SK-N-SH (cell line): Measurements from ENCODE around the gene PREPL. TPM values are rescaled to one million over a fixed set of nuclear protein-coding genes. Genes with fewer than 3 reads are reported as not detected.

Experiments
- CTCF ChIA-PET: fragments of 300-600, 350-600 bp; formaldehyde crosslinking; extraction: SDS; loops from one replicate; lab custom pipeline; 2021; lab: Yijun Ruan, JAX
- POLR2A ChIA-PET: fragments of 350-600 bp; sonication (Branson Sonifier 250); formaldehyde crosslinking; extraction: SDS; loops from one replicate; lab custom pipeline; 2020; ENCODE audit warnings: antibody characterized with exemption, inconsistent platforms; lab: Yijun Ruan, JAX
- DNase-seq: peaks from one replicate; pipeline ENCODE4 v3.0.0; 2012
- H2AFZ ChIP-seq: fragments of 200-600 bp; sonication (generic); 2 replicates; pipeline ENCODE4 v1.8.1; 2016; ENCODE audit warnings: antibody characterized with exemption, mild to moderate bottlenecking, low read depth
- H3F3A ChIP-seq: fragments of 200-600 bp; sonication (generic); replicated peaks from 2 replicates; pipeline ENCODE3; 2016; ENCODE audit warnings: antibody characterized with exemption, mild to moderate bottlenecking; ENCODE audit not compliant: insufficient read depth
- H3K27ac ChIP-seq, 2 experiments: fragments of 200-500 bp in 1 of 2; fragments of 200-600 bp in 1 of 2; sonication (Bioruptor generic) in 1 of 2; sonication (generic), shearing (Covaris generic) in 1 of 2; 2 replicates each; pipeline versions ENCODE4 v1.5.1 to v1.6.1; 2014 to 2016; ENCODE audit warnings: low read depth in 2 of 2, inconsistent platforms in 1 of 2, low read length in 1 of 2, mild to moderate bottlenecking in 1 of 2, mixed read lengths in 1 of 2
- H3K27me3 ChIP-seq: fragments of 200-600 bp; sonication (generic), shearing (Covaris generic); 2 replicates; pipeline ENCODE4 v1.6.1; 2016; ENCODE audit warnings: mixed run types; ENCODE audit not compliant: insufficient read depth
- H3K36me3 ChIP-seq, 2 experiments: fragments of 200-500 bp in 1 of 2; fragments of 200-600 bp in 1 of 2; sonication (Bioruptor generic) in 1 of 2; sonication (generic) in 1 of 2; replicated peaks in 1 of 2; 2 replicates each; pipeline versions ENCODE3 to v1.5.1; 2014 to 2016; ENCODE audit warnings: low read length in 1 of 2, mild to moderate bottlenecking in 1 of 2; ENCODE audit not compliant: insufficient read depth in 2 of 2, control insufficient read depth in 1 of 2
- H3K4me1 ChIP-seq, 2 experiments: fragments of 200-500 bp in 1 of 2; fragments of 200-600 bp in 1 of 2; sonication (Bioruptor generic) in 1 of 2; sonication (generic), shearing (Covaris generic) in 1 of 2; 2 replicates each; pipeline versions ENCODE4 v1.5.1 to v1.6.1; 2014 to 2016; ENCODE audit warnings: low read depth in 1 of 2, low read length in 1 of 2, mixed run types in 1 of 2; ENCODE audit not compliant: insufficient read depth in 2 of 2, control insufficient read depth in 1 of 2
- H3K4me2 ChIP-seq: fragments of 200-600 bp; sonication (generic), shearing (Covaris generic); 2 replicates; pipeline ENCODE4 v1.6.1; 2017; ENCODE audit warnings: mixed run types
- H3K4me3 ChIP-seq, 2 experiments: fragments of 200-500 bp in 1 of 2; fragments of 200-600 bp in 1 of 2; sonication (Bioruptor generic) in 1 of 2; sonication (generic), shearing (Covaris generic) in 1 of 2; 2 replicates each; pipeline versions ENCODE4 v1.5.1 to v1.8.1; 2014 to 2016; ENCODE audit warnings: low read depth in 2 of 2, inconsistent platforms in 1 of 2, low read length in 1 of 2, mild to moderate bottlenecking in 1 of 2, mixed read lengths in 1 of 2, moderate library complexity in 1 of 2
- H3K79me2 ChIP-seq: fragments of 200-600 bp; sonication (generic); 2 replicates; pipeline ENCODE4 v1.8.1; 2017; ENCODE audit warnings: mild to moderate bottlenecking; ENCODE audit not compliant: insufficient read depth
- H3K9ac ChIP-seq: fragments of 200-600 bp; sonication (generic); 2 replicates; pipeline ENCODE4 v1.6.1; 2017; ENCODE audit warnings: mixed run types
- H3K9me2 ChIP-seq: fragments of 200-600 bp; sonication (generic); 2 replicates; pipeline ENCODE4 v1.6.1; 2017; ENCODE audit warnings: mixed run types
- H3K9me3 ChIP-seq: fragments of 200-600 bp; sonication (generic); 2 replicates; pipeline ENCODE4 v1.6.1; 2017; ENCODE audit warnings: mixed run types, mild to moderate bottlenecking, moderate library complexity
- H4K20me1 ChIP-seq: fragments of 200-600 bp; sonication (generic); 2 replicates; pipeline ENCODE4 v1.6.1; 2017; ENCODE audit warnings: mild to moderate bottlenecking, mixed run types; ENCODE audit not compliant: insufficient read depth
- CHD2 ChIP-seq: fragments of 150-350 bp; IDR thresholded peaks from 2 replicates; pipeline ENCODE4 v1.6.1; 2018; ENCODE audit warnings: low read length; ENCODE audit not compliant: partially characterized antibody
- EZH2phosphoT487 ChIP-seq: fragments of 200-600 bp; sonication (generic); IDR thresholded peaks from 2 replicates; pipeline ENCODE4 v1.6.1; 2017; ENCODE audit warnings: low read depth, mixed run types, mild to moderate bottlenecking, antibody characterized with exemption, moderate library complexity, borderline replicate concordance
- FOSL2 ChIP-seq: IDR thresholded peaks from 2 replicates; pipeline ENCODE4 v1.4.0; 2012; ENCODE audit warnings: low read depth, mild to moderate bottlenecking, moderate library complexity, borderline replicate concordance
- JUND ChIP-seq: IDR thresholded peaks from 2 replicates; pipeline ENCODE4 v1.4.0; 2012
- MEF2A ChIP-seq: IDR thresholded peaks from 2 replicates; pipeline ENCODE4 v1.4.0; 2012; ENCODE audit warnings: low read depth, borderline replicate concordance
- MXI1 ChIP-seq: IDR thresholded peaks from 2 replicates; pipeline ENCODE4 v1.6.1; 2012; ENCODE audit warnings: mild to moderate bottlenecking, low read depth, low read length, improper control_type of control experiment
- NFIC ChIP-seq: IDR thresholded peaks from 2 replicates; pipeline ENCODE4 v1.4.0; 2012; ENCODE audit warnings: borderline replicate concordance
- POLR2AphosphoS5 ChIP-seq: IDR thresholded peaks from 2 replicates; pipeline ENCODE4 v1.6.1; 2012; ENCODE audit warnings: low read depth, low read length
- RAD21 ChIP-seq: IDR thresholded peaks from 2 replicates; pipeline ENCODE4 v1.6.1; 2012; ENCODE audit warnings: mild to moderate bottlenecking, low read length
- RFX5 ChIP-seq: IDR thresholded peaks from 2 replicates; pipeline ENCODE4 v1.6.1; 2012; ENCODE audit warnings: mild to moderate bottlenecking, improper control_type of control experiment, low read length
- SMC3 ChIP-seq: IDR thresholded peaks from 2 replicates; pipeline ENCODE4 v1.6.1; 2012; ENCODE audit warnings: low read depth, low read length, improper control_type of control experiment
- TAF1 ChIP-seq: IDR thresholded peaks from 2 replicates; pipeline ENCODE4 v1.6.1; 2012; ENCODE audit warnings: low read depth, mild to moderate bottlenecking, low read length, moderate library complexity, borderline replicate concordance
- TCF12 ChIP-seq: IDR thresholded peaks from 2 replicates; pipeline ENCODE4 v1.4.0; 2012
- TEAD4 ChIP-seq: IDR thresholded peaks from 2 replicates; pipeline ENCODE4 v1.4.0; 2012; ENCODE audit warnings: mild to moderate bottlenecking, borderline replicate concordance; ENCODE audit not compliant: insufficient read depth
- YY1 ChIP-seq: IDR thresholded peaks from 2 replicates; pipeline ENCODE4 v1.4.0; 2012; ENCODE audit warnings: low read depth, mild to moderate bottlenecking
- WGBS: methylation state at CpG from one replicate; pipeline ENCODE4 v1.1.6; 2017; ENCODE audit warnings: low lambda C conversion rate; 5-methylcytosine and 5-hydroxymethylcytosine counted together
- polyA plus RNA-seq, 3 experiments: library from polyadenylated mRNA; depleted of rRNA; stranded (reverse); fragments of >200 nt; gene quantifications; 2 replicates each; pipeline ENCODE4 v1.2.3, GENCODE V29; 2012
- TF ChIP-seq, protein P1 (sequence below): IDR thresholded peaks from 2 replicates; pipeline ENCODE4; 2012
- TF ChIP-seq, protein P2 (sequence below): fragments of 200-600 bp; sonication (generic); IDR thresholded peaks from 2 replicates; pipeline ENCODE4 v1.6.1; 2017; ENCODE audit warnings: antibody characterized with exemption, mild to moderate bottlenecking, moderate library complexity

PREPL gene
- polyA plus RNA-seq, 1 of the 3 experiments (the other 2 are of a cell fraction) = 22.6 TPM

DNA sequence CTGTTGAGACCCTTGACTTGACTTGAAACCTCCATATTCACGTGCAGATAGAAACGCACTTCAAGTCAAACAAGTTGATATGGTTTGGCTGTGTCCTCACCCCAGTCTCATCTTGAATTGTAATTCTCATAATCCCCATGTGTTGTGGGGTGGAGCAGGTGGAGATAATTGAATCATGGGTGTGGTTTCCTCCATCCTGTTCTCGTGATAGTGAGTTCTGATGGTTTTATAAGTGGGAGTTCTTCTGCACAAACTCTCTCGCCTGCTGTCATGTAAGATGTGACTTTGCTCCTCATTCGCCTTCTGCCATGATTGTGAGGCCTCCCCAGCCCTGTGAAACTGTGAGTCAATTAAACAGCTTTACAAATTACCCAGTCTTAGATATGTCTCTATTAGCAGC lies 64.6 kb downstream of the PREPL start:
- H3K9ac ChIP-seq = no peak overlapping the region
- H3K4me1 ChIP-seq = peaks cover 3 to 6% of the 10 kb centered on the region in 2 experiments; a peak in 1 of 4 replicates
- no peak overlapping the region for H2AFZ ChIP-seq
- H3K4me3 ChIP-seq = no peak overlapping the region
- ChIA-PET POLR2A (no interaction called here), CTCF (interaction anchor here (0.7 to 7.1 kb wide), 8 partner anchors 10 to 720 kb away, joined by 3 to 72 read pairs (median 4); no protein-coding TSS in a partner anchor)
- TF ChIP-seq CHD2 (no peak), SMC3 (no peak), TCF12 (no peak), NFIC (no peak), FOSL2 (no peak), MEF2A (no peak), RFX5 (no peak), JUND (no peak), MXI1 (no peak), TEAD4 (no peak), POLR2AphosphoS5 (no peak), YY1 (no peak)
- TF ChIP-seq, protein P1, sequence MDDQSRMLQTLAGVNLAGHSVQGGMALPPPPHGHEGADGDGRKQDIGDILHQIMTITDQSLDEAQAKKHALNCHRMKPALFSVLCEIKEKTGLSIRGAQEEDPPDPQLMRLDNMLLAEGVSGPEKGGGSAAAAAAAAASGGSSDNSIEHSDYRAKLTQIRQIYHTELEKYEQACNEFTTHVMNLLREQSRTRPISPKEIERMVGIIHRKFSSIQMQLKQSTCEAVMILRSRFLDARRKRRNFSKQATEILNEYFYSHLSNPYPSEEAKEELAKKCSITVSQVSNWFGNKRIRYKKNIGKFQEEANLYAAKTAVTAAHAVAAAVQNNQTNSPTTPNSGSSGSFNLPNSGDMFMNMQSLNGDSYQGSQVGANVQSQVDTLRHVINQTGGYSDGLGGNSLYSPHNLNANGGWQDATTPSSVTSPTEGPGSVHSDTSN = no peak
- no peaks in the 10 kb centered on the region for H3K27me3 ChIP-seq
- H3K79me2 ChIP-seq = no peaks in the 10 kb centered on the region
- no peaks in the 10 kb centered on the region for H3K36me3 ChIP-seq
- H3K9me2 ChIP-seq = no peaks in the 10 kb centered on the region
- DNase-seq = no peak
- H3K27ac ChIP-seq = no peak overlapping the region
- WGBS = 78% methylated on average over 5 of the region's 5 CpGs
- no peaks in the 10 kb centered on the region for H3K9me3 ChIP-seq
- no peaks in the 10 kb centered on the region for H4K20me1 ChIP-seq
- no peak overlapping the region for H3K4me2 ChIP-seq
- H3F3A ChIP-seq = peaks cover 11% of the 10 kb centered on the region

DNA sequence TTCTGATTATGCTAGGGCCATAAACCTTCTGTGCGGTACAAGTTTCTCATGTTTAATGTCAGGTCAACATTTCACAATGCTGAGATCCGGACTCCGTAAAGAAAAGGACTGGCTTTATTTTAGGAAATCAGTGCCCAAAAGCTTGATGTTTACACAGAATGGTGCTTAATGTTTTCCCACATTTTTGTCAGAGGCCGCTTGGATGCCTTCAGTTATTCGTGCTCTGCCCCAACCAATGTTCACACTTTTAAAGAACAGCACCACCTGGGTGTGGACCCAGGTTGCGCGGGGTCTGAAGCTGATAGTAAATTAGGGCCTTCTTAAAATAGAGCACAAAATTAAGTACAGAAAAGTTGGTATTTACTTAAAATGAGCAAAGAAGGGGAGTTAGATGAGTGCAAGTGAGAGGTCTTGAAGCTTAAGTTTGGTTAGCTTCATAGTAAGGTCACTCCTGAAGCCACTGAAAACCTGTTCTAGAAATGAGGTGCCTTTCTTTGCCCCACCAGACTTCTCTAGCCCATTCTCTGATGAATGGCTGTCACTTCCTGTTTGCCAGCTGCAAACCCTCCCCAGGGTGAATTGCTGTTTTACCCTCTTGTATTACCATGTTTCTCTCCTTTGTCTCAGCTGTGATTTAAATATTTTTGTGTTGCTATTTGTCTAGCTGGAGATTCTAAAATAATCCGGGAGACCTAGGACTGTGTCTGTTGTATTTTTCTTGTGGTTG lies 65.5 kb downstream of the PREPL start:
- no peaks in the 10 kb centered on the region for H3K36me3 ChIP-seq
- DNase-seq = no peak
- no peak for TF ChIP-seq JUND
- no peak for TF ChIP-seq MEF2A
- TF ChIP-seq TAF1 = no peak
- TF ChIP-seq POLR2AphosphoS5 = no peak
- TF ChIP-seq, protein P2, sequence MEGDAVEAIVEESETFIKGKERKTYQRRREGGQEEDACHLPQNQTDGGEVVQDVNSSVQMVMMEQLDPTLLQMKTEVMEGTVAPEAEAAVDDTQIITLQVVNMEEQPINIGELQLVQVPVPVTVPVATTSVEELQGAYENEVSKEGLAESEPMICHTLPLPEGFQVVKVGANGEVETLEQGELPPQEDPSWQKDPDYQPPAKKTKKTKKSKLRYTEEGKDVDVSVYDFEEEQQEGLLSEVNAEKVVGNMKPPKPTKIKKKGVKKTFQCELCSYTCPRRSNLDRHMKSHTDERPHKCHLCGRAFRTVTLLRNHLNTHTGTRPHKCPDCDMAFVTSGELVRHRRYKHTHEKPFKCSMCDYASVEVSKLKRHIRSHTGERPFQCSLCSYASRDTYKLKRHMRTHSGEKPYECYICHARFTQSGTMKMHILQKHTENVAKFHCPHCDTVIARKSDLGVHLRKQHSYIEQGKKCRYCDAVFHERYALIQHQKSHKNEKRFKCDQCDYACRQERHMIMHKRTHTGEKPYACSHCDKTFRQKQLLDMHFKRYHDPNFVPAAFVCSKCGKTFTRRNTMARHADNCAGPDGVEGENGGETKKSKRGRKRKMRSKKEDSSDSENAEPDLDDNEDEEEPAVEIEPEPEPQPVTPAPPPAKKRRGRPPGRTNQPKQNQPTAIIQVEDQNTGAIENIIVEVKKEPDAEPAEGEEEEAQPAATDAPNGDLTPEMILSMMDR = no peak
- TF ChIP-seq RAD21 = 0 out of 2 replicates have a peak, but pooled peaks have one; percentile 10
- no peak for TF ChIP-seq EZH2phosphoT487
- ChIA-PET CTCF (interaction anchor here (0.5 to 7.1 kb wide), 20 partner anchors 9 to 826 kb away, joined by 3 to 72 read pairs (median 4); no protein-coding TSS in a partner anchor), POLR2A (no interaction called here)
- no peak overlapping the region for H3K9ac ChIP-seq
- no peaks in the 10 kb centered on the region for H3K79me2 ChIP-seq
- H3K9me2 ChIP-seq = no peaks in the 10 kb centered on the region
- no peak overlapping the region for H2AFZ ChIP-seq
- H3K4me1 ChIP-seq = peaks cover 6 to 14% of the 10 kb centered on the region in 2 experiments; a peak in 2 of 4 replicates
- no peak overlapping the region for H3K4me3 ChIP-seq
- H3K9me3 ChIP-seq = no peaks in the 10 kb centered on the region
- 89% methylated on average over 8 of the region's 8 CpGs for WGBS
- H3F3A ChIP-seq = peaks cover 19% of the 10 kb centered on the region
- no peaks in the 10 kb centered on the region for H3K27me3 ChIP-seq
- H3K4me2 ChIP-seq = no peak overlapping the region
- no peaks in the 10 kb centered on the region for H4K20me1 ChIP-seq
- no peak overlapping the region for H3K27ac ChIP-seq
